KMS-11 (cell line): ENCODE measurements around the gene NLRC3.

Source experiments
- H2AFZ ChIP-seq: fragments of 200-600 bp; sonication (generic); 2 replicates; pipeline ENCODE4 v1.6.1; 2016; ENCODE audit warnings: antibody characterized with exemption, mixed run types, low read depth
- H3K27ac ChIP-seq: fragments of 200-600 bp; sonication (generic); 2 replicates; pipeline ENCODE4 v1.6.1; 2016; ENCODE audit warnings: mild to moderate bottlenecking, mixed run types
- H3K27me3 ChIP-seq: fragments of 200-600 bp; sonication (generic); 2 replicates; pipeline ENCODE4 v1.6.1; 2017; ENCODE audit warnings: mild to moderate bottlenecking, low read depth, mixed run types, moderate library complexity; ENCODE audit not compliant: insufficient read depth
- H3K36me3 ChIP-seq: fragments of 200-600 bp; sonication (generic); 2 replicates; pipeline ENCODE4 v1.6.1; 2017; ENCODE audit warnings: mild to moderate bottlenecking, mixed run types; ENCODE audit not compliant: insufficient read depth
- H3K4me1 ChIP-seq: fragments of 200-600 bp; sonication (generic); 2 replicates; pipeline ENCODE4 v1.6.1; 2016; ENCODE audit warnings: mild to moderate bottlenecking, low read depth, mixed run types; ENCODE audit not compliant: poor library complexity, severe bottlenecking
- H3K4me2 ChIP-seq: fragments of 200-600 bp; sonication (generic); 2 replicates; pipeline ENCODE4 v1.7.0; 2016; ENCODE audit warnings: mild to moderate bottlenecking, mixed run types
- H3K4me3 ChIP-seq: fragments of 200-600 bp; sonication (generic); IDR thresholded peaks from 2 replicates; pipeline ENCODE4 v1.6.1; 2017; ENCODE audit warnings: low read depth, low read length, mixed read lengths; ENCODE audit not compliant: insufficient read depth
- H3K79me2 ChIP-seq: fragments of 200-600 bp; sonication (generic); 2 replicates; pipeline ENCODE4 v1.6.1; 2016; ENCODE audit warnings: low read depth, mixed run types; ENCODE audit not compliant: insufficient read depth
- H3K9ac ChIP-seq: fragments of 200-600 bp; sonication (generic); 2 replicates; pipeline ENCODE4 v1.6.1; 2016; ENCODE audit warnings: mild to moderate bottlenecking, mixed run types
- H4K20me1 ChIP-seq: fragments of 200-600 bp; sonication (generic); 2 replicates; pipeline ENCODE4 v1.6.1; 2016; ENCODE audit warnings: mild to moderate bottlenecking, mixed run types; ENCODE audit not compliant: insufficient read depth
- TF ChIP-seq, protein P1 (sequence below): fragments of 200-600 bp; sonication (generic); conservative IDR thresholded peaks from 2 replicates; pipeline ENCODE4 v1.6.1; 2017; ENCODE audit warnings: low read depth, mild to moderate bottlenecking, antibody characterized with exemption, low read length, moderate library complexity, mixed read lengths

The NLRC3 gene

DNA sequence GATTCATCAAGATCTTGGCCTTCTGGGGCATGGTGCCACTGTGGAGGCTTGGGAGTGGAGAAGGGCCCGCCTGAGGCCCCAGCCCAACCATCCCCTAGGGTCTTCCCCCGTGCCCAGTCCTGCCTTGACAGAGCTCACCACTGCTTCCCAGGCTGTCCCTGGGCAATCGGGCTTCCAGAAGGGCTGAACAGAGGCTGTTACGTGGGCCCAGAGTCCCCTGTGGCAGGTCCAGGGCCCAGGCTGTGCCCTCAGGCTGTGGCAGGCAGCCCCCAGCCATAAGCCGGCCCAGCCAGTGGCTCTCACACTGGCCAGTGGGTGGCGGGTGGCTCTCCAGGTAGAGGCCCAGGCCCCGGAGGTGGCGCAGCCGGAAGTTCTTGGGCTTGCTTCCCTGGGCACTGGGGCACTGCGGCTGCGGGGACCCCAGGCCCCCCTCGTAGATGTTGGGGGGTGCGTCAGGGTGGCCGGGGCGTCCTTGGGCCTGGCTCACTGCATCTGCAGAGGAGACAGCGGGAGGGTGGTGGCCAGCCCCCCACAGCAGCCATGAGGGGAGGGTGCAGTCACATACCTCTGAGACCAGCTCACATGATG lies 82.7 kb downstream of the NLRC3 start:
- Histone ChIP-seq H3K27ac (no peak overlapping the region), H4K20me1 (no peaks in the 10 kb centered on the region), H3K36me3 (no peaks in the 10 kb centered on the region), H2AFZ (no peak overlapping the region), H3K4me3 (no peak overlapping the region), H3K4me2 (no peak overlapping the region), H3K27me3 (no peaks in the 10 kb centered on the region), H3K79me2 (no peaks in the 10 kb centered on the region), H3K9ac (no peak overlapping the region), H3K4me1 (no peaks in the 10 kb centered on the region)
- TF ChIP-seq, protein P1, sequence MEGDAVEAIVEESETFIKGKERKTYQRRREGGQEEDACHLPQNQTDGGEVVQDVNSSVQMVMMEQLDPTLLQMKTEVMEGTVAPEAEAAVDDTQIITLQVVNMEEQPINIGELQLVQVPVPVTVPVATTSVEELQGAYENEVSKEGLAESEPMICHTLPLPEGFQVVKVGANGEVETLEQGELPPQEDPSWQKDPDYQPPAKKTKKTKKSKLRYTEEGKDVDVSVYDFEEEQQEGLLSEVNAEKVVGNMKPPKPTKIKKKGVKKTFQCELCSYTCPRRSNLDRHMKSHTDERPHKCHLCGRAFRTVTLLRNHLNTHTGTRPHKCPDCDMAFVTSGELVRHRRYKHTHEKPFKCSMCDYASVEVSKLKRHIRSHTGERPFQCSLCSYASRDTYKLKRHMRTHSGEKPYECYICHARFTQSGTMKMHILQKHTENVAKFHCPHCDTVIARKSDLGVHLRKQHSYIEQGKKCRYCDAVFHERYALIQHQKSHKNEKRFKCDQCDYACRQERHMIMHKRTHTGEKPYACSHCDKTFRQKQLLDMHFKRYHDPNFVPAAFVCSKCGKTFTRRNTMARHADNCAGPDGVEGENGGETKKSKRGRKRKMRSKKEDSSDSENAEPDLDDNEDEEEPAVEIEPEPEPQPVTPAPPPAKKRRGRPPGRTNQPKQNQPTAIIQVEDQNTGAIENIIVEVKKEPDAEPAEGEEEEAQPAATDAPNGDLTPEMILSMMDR = no peak

DNA sequence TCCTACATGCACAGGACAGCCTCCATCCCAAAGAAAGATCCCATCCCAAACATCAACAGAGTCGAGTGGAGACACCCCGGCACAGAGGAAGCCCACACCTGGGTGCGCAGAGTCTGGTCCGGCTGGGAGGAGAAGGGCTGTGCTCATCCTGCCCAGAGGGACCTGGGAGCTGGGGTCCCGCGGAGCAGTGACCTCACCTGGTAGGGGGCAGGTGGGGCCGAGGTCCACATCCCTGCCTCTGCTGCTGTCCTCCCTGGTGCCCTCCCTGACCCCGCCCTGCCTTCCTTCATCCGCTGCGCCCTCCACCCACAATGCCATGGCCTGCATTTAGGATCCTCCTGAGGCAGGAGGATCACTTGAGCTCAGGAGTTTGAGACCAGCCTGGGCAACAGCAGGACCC lies 84.8 kb downstream of the NLRC3 start:
- H3K36me3 ChIP-seq = no peaks in the 10 kb centered on the region
- no peaks in the 10 kb centered on the region for H3K79me2 ChIP-seq
- H4K20me1 ChIP-seq = no peaks in the 10 kb centered on the region
- no peak overlapping the region for H3K4me2 ChIP-seq
- H3K4me1 ChIP-seq = no peaks in the 10 kb centered on the region
- TF ChIP-seq, protein P1 = no peak
- no peak overlapping the region for H3K4me3 ChIP-seq
- no peak overlapping the region for H3K27ac ChIP-seq
- no peak overlapping the region for H3K9ac ChIP-seq
- no peak overlapping the region for H2AFZ ChIP-seq
- no peaks in the 10 kb centered on the region for H3K27me3 ChIP-seq

DNA sequence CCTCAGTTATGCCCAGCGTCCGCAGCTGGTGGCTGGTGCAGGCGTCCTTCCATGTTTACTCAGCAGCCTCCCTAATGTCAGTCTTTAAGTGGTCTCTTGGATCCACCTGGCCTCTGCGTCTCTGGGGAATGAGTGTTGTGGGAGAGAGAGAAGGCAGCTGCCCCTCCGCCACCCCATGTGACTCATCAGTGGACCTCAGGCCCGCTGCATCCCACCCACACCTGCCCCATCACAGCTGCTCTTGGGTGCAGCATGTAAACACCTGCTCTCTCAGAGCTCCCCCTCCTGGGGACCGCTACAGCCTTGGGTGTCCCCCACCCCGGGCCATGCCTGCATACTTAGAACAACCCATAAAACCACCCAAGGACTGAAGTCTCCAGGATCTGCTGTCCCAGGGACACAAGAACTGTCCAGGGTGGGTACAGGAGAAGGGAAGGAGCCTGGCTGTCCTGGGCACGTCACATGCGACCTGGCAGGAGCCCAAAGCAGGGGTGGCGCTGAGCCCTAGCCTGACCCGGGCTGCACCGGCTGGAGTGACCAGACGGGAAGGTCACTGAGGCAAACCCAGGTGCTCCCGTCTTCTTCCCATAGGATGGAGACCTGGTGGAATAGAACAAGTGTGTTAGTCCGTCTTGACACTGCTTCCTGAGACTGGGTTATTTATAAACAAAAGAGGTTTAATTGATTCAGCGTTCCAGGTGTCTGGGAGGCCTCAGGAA lies 86.1 kb downstream of the NLRC3 start:
- Histone ChIP-seq H3K27ac (no peak overlapping the region), H3K79me2 (no peaks in the 10 kb centered on the region), H2AFZ (no peak overlapping the region), H3K27me3 (no peaks in the 10 kb centered on the region), H4K20me1 (no peaks in the 10 kb centered on the region), H3K4me2 (no peak overlapping the region), H3K9ac (no peak overlapping the region), H3K36me3 (no peaks in the 10 kb centered on the region), H3K4me3 (no peak overlapping the region), H3K4me1 (no peaks in the 10 kb centered on the region)
- TF ChIP-seq, protein P1 = no peak
